GM21381 (cell line): ENCODE results near the gene AK3.
A peak's percentile ranks its signal among the peaks of the same experiment; 100 is the strongest.
"Not testable (repeated sequence)": the region's sequence is repeated elsewhere in the genome, so short reads cannot be mapped to it uniquely, and the experiment has no call there.

Experiments
- ATAC-seq: cut with Tn5 transposase; IDR thresholded peaks from one replicate; pipeline ENCODE4 v1.9.1; 2021; ENCODE audit warnings: mild to moderate bottlenecking, moderate library complexity; ENCODE audit not compliant: unreplicated experiment

AK3 gene

GRCh38 chr9:4740638-4741364 is at the start of gene AK3:
TSS of gene AK3 (minus strand) at chr9:4741202. CDS start at chr9:4741087, 115 bp downstream.
- ATAC-seq, result peak; percentile 90

GRCh38 chr9:4788703-4789102 is 47.7 kb upstream of the AK3 start:
- no peak for ATAC-seq

- ATAC-seq, result no peak
Measured at GRCh38 chr9:4787876-4788275, 46.9 kb upstream of the AK3 start.

GRCh38 chr9:4786599-4786998 is 45.6 kb upstream of the AK3 start:
- no peak for ATAC-seq

GRCh38 chr9:4784403-4784802 is 43.4 kb upstream of the AK3 start:
- ATAC-seq, result no peak

GRCh38 chr9:4783191-4783590 is 42.2 kb upstream of the AK3 start:
- not testable (repeated sequence) for ATAC-seq

GRCh38 chr9:4781408-4781807 is 40.4 kb upstream of the AK3 start:
- ATAC-seq, result no peak

- ATAC-seq, result no peak
Measured at GRCh38 chr9:4780651-4781050, 39.6 kb upstream of the AK3 start.

GRCh38 chr9:4774958-4775357 is 34.0 kb upstream of the AK3 start:
- ATAC-seq, result not testable (repeated sequence)

- no peak for ATAC-seq
Measured at GRCh38 chr9:4774209-4774608, 33.2 kb upstream of the AK3 start.

GRCh38 chr9:4771788-4772187 is 30.8 kb upstream of the AK3 start:
- ATAC-seq, result no peak

- no peak for ATAC-seq
Measured at GRCh38 chr9:4769321-4770080, 28.5 kb upstream of the AK3 start.

- ATAC-seq, result no peak
Measured at GRCh38 chr9:4768681-4769080, 27.7 kb upstream of the AK3 start.

- ATAC-seq, result no peak
Measured at GRCh38 chr9:4764033-4764432, 23.0 kb upstream of the AK3 start.

GRCh38 chr9:4762886-4763541 is 22.0 kb upstream of the AK3 start:
- peak; percentile 17 for ATAC-seq

- peak; percentile 84 for ATAC-seq
Measured at GRCh38 chr9:4762108-4762885, 21.3 kb upstream of the AK3 start.

- ATAC-seq, result no peak
Measured at GRCh38 chr9:4760122-4760521, 19.1 kb upstream of the AK3 start.

GRCh38 chr9:4756420-4756819 is 15.4 kb upstream of the AK3 start:
- ATAC-seq, result no peak

- ATAC-seq, result no peak
Measured at GRCh38 chr9:4755026-4755609, 14.1 kb upstream of the AK3 start.

- not testable (repeated sequence) for ATAC-seq
Measured at GRCh38 chr9:4754530-4754929, 13.5 kb upstream of the AK3 start.
